ENCODE data around the gene CAPN10.
A peak's percentile ranks its signal among the peaks of the same experiment; 100 is the strongest.

The CAPN10 gene

DNA sequence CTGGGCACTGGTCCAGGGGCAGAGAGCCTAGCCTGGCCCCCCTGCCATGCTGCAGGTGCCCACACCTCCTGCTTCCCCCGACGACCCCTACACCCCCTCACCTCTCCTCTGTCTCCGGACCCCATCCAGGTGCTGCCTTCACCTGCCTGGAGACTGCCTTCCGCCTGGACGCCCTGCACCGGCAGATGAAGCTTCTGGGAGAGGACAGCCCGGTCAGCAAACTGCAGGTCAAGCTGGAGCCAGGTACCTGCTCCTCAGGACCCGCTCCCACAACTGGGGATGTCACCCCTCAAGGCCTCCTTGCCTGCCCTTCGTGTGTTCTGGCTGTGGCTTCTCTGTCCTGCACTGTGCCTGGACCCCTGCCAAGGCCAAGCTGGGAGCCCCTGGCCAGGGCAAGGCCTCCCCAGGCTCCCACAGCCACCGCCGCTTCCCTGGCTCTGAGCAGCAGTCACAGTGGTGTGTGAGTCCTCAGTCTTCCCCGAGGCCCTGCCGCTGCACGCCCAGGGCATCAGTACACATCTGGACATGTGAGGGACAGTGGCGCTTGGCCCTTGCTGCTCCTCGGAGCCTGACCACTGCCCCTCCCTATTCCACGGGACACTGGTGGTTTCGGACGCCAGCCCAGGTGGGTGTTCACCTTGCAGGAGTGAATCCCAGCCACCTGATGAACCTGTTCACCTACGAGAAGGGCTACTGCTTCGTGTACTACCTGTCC is 12.0 kb upstream of the CAPN10 start:
- DNase-seq (ENCODE audit: low read depth), result no peak

- DNase-seq (ENCODE audit: low read depth), result no peak
Measured at GRCh38 chr2:240575101-240575965, 11.2 kb upstream of the CAPN10 start.

- DNase-seq (ENCODE audit: low read depth), result no peak
Measured at GRCh38 chr2:240576036-240576435, 10.5 kb upstream of the CAPN10 start.

GRCh38 chr2:240576436-240577205 is 9.9 kb upstream of the CAPN10 start:
- DNase-seq (ENCODE audit: low read depth), result no peak

GRCh38 chr2:240577281-240578109 is 9.0 kb upstream of the CAPN10 start:
- no peak for DNase-seq (ENCODE audit: low read depth)

DNA sequence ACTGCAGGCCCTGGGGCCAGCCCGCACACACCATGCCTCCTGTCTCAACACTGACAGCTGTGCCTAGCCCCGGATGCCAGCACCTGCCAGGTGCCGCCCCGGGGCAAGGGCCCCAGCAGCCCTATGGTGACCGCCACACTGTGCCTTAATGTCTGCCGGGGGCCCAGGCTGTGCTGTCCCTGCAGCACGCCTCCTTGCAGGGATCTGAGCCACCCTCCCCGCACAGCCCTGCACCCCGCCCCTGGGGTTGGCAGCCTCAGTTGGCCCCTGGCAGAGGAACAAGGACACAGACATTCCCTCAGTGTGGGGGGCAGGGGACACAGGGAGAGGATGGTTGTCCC is 8.5 kb upstream of the CAPN10 start:
- DNase-seq (ENCODE audit: low read depth), result no peak

DNA sequence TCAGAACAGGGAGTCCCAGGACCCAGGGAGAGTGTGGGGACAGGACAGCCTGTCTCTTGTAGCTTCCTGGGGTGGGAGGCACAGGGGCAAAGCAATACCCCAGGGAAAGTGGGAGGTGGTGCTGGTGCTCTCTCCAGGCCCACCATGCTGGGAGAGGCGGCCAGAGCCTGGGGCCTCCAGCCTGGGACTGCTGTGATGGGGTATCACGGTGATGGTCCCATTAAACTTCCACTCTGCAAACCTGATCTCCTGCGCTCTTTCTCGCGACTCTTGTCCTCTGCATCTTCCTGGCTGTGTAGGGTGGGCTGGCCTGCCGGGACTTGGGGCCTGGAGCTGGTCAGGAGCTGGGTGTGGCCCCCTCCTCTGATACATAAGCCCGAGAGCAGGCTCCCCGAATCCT is 8.0 kb upstream of the CAPN10 start:
- no peak for DNase-seq (ENCODE audit: low read depth)

GRCh38 chr2:240579071-240579762 is 7.3 kb upstream of the CAPN10 start:
- no peak for DNase-seq (ENCODE audit: low read depth)

- peak; percentile 88 for DNase-seq (ENCODE audit: low read depth)
Measured at GRCh38 chr2:240579771-240580614, 6.5 kb upstream of the CAPN10 start.

GRCh38 chr2:240581811-240582210 is 4.7 kb upstream of the CAPN10 start:
- DNase-seq (ENCODE audit: low read depth), result no peak

DNA sequence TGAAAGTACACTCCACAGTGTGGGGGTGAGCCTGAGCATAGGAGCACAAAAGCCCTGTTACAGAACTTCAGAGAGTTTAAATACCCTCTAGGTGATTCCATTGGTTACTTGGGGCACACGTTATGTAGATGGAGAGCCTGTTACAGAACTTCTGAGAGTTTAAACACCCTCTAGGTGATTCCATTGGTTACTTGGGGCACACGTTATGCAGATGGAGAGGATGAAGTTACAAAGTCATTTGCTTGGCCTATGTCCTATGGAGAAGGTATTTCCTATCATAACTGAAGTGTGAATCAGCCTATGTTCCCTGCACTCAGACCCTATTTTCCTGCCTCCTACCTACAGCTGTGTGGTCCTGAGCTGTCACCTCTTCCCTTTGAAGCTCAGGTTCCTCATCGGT is 3.8 kb upstream of the CAPN10 start:
- DNase-seq (ENCODE audit: low read depth), result no peak

DNA sequence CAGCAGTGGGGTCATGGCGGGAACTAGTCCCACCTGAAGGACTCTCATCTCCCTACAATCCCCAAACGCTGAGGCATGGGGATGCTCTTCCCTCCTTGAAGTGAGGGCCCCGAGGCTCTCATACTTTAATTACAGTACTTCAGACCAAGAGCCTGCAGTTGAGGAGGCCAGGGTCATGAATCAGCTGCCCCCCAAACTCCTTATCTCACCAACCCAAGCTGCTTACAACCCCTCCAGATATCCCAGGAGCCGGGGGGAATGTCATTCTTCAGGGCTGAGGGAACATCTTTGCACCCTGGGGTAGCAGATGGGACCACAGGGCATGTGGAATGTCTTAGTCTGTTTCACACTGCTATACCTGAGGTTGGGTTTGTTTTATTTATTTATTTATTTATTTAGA is 2.8 kb upstream of the CAPN10 start:
- no peak for DNase-seq (ENCODE audit: low read depth)

GRCh38 chr2:240584486-240585031 is 2.0 kb upstream of the CAPN10 start:
- DNase-seq (ENCODE audit: low read depth), result peak; percentile 42

- DNase-seq (ENCODE audit: low read depth), result no peak
Measured at GRCh38 chr2:240585101-240585500, 1.4 kb upstream of the CAPN10 start.

DNA sequence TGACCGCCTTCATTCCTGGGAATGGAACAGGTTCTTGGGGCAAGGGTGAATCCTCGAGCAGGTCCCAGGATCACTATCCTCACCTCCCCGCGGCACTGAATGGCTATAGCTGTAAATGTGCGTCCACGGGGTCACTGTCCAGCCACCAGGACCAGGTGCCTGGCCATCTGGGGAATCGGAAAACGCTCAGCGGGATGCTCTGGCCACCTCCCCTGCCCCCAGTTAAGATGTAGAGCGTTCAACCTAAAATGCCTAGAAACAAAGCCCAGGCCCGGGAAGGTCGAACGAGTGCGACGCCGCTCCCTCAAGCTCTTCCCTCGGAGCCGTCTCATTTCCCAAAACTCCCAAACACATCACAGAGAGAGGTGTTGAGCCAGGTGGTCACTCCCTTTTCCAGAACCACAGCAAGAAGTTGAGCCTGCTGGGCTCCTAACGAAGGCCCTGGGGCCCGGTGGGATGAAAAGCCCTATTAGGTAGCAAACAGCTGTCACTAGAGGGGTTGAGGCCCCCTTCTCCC is 795 bp upstream of the CAPN10 start:
- no peak for DNase-seq (ENCODE audit: low read depth)

- DNase-seq (ENCODE audit: low read depth), result no peak
Measured at GRCh38 chr2:240586919-240587800, 626 bp downstream of the CAPN10 start.

GRCh38 chr2:240588006-240588655 is 1.6 kb downstream of the CAPN10 start:
- DNase-seq (ENCODE audit: low read depth), result no peak

- no peak for DNase-seq (ENCODE audit: low read depth)
Measured at GRCh38 chr2:240588669-240589068, 2.1 kb downstream of the CAPN10 start.

All from amniotic epithelial cell (primary cell).